Peyer's patch (tissue), 4 donors: ENCODE results near the gene DOK6. TPM values are rescaled to one million over a fixed set of nuclear protein-coding genes. Genes with fewer than 3 reads are reported as not detected.

Experiments
- DNase-seq, 3 donors: peaks; one replicate each; pipeline ENCODE4 v3.0.0-alpha.2; 2017 to 2019
- H3K27ac ChIP-seq, 4 donors: fragments of 200-600 bp; sonication (generic); one replicate each; pipeline ENCODE4 v1.5.1; 2016 to 2019
- H3K27me3 ChIP-seq, 2 donors: fragments of 200-600 bp; sonication (generic); one replicate each; pipeline ENCODE4 v1.5.1; 2019
- H3K36me3 ChIP-seq, 3 donors: fragments of 200-600 bp; sonication (generic); one replicate each; pipeline ENCODE4 v1.5.1; 2016 to 2019
- H3K4me1 ChIP-seq, 4 donors: fragments of 200-600 bp; sonication (generic); one replicate each; pipeline ENCODE4 v1.5.1; 2016 to 2019
- H3K4me3 ChIP-seq, 4 donors: fragments of 200-600 bp; sonication (generic); 1 replicate in 3 of 4; 2 replicates in 1 of 4; pipeline ENCODE4 v1.5.1; 2016 to 2019; ENCODE audit warnings: mild to moderate bottlenecking in 1 of 4
- H3K9me3 ChIP-seq, 4 donors: fragments of 200-600 bp; sonication (generic); one replicate each; pipeline ENCODE4 v1.5.1; 2016 to 2019; ENCODE audit warnings: mild to moderate bottlenecking in 1 of 4
- POLR2A ChIP-seq, 2 donors: fragments of 450-650 bp; IDR thresholded peaks; one replicate each; pipeline ENCODE4 v1.5.1; 2017; ENCODE audit warnings: antibody characterized with exemption in 2 of 2, mild to moderate bottlenecking in 2 of 2, moderate library complexity in 2 of 2
- total RNA-seq, 4 donors: library from RNA; depleted of rRNA; stranded (reverse); fragments of >200 nt; gene quantifications; one replicate each; pipeline ENCODE4 v1.1.0, GENCODE V29; 2016
- TF ChIP-seq, protein P1 (sequence below), 6 experiments: fragments of 450-650 bp in 4 of 6; fragments of 200-600 bp in 2 of 6; sonication (generic) in 1 of 6; IDR thresholded peaks; one replicate each; pipeline ENCODE4 v1.5.1; 2017 to 2019; ENCODE audit warnings: antibody characterized with exemption in 6 of 6, mild to moderate bottlenecking in 3 of 6, moderate library complexity in 1 of 6

Gene DOK6
- total RNA-seq, 4 donors from 2014 or later = 0.13 to 5.2 (median 0.50) TPM

DNA sequence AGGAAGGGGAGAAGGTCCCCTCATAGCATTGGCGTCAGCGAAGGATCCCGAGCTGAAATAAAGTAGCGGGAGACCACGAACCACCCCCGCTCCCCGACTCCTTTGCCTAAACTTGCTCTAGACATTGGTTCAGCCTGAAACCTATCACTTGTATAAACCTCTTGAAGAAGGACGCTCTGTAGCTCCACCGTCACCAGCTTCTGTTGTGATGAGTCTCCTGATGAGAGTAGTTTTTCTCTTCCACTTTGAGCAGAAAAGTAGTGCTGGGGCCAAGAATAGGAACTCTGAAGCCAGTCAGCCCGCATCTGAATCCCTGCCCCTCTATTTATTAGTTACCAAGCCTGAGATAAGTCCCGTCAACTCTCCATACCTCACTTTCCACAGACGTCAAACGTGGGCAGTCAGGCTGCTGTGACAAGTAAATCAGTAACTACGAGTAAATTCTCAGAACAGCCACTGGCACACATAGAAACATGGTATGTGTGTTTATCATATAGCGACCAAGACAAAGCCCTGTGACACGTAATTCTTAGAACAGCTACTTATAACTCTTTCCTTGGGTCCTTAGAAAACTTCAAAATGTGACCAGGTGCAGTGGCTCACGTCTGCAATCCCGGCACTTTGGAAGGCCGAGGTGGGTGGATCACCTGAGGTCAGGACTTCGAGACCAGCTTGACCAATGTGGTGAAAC lies 485.3 kb downstream of the DOK6 start:
- H3K36me3 ChIP-seq = no peaks in the 10 kb centered on the region
- H3K4me3 ChIP-seq = no peak overlapping the region
- H3K27me3 ChIP-seq = no peaks in the 10 kb centered on the region
- H3K9me3 ChIP-seq = no peaks in the 10 kb centered on the region
- H3K27ac ChIP-seq = no peak overlapping the region
- H3K4me1 ChIP-seq = no peaks in the 10 kb centered on the region
- DNase-seq = no peak
- no peak for TF ChIP-seq POLR2A (IDR thresholded peaks at IDR 0.05)
- TF ChIP-seq, protein P1, sequence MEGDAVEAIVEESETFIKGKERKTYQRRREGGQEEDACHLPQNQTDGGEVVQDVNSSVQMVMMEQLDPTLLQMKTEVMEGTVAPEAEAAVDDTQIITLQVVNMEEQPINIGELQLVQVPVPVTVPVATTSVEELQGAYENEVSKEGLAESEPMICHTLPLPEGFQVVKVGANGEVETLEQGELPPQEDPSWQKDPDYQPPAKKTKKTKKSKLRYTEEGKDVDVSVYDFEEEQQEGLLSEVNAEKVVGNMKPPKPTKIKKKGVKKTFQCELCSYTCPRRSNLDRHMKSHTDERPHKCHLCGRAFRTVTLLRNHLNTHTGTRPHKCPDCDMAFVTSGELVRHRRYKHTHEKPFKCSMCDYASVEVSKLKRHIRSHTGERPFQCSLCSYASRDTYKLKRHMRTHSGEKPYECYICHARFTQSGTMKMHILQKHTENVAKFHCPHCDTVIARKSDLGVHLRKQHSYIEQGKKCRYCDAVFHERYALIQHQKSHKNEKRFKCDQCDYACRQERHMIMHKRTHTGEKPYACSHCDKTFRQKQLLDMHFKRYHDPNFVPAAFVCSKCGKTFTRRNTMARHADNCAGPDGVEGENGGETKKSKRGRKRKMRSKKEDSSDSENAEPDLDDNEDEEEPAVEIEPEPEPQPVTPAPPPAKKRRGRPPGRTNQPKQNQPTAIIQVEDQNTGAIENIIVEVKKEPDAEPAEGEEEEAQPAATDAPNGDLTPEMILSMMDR (IDR thresholded peaks at IDR 0.05) = no peak

DNA sequence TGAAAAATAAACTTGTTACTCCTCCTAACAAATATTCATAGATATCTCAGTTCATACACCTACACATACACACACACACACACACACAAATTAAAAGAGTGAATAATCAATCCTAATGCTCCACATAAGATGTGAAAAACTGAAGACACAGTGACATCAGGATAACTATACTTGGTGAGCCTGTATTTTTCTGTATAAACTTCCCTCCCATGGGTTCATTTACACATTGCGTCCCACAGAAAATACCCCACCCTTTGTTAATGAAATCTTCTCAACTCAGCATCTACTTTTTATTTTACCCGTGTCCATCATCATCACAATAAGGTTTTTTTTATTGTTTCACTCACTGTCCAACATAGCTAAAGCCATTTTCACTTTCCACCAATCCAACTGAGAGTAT lies 486.6 kb downstream of the DOK6 start:
- Histone ChIP-seq H3K4me1 (no peaks in the 10 kb centered on the region), H3K27ac (no peak overlapping the region), H3K9me3 (no peaks in the 10 kb centered on the region), H3K4me3 (no peak overlapping the region), H3K27me3 (no peaks in the 10 kb centered on the region), H3K36me3 (no peaks in the 10 kb centered on the region)
- no peak for TF ChIP-seq POLR2A (IDR thresholded peaks at IDR 0.05)
- TF ChIP-seq, protein P1 (IDR thresholded peaks at IDR 0.05) = no peak
- DNase-seq = no peak

DNA sequence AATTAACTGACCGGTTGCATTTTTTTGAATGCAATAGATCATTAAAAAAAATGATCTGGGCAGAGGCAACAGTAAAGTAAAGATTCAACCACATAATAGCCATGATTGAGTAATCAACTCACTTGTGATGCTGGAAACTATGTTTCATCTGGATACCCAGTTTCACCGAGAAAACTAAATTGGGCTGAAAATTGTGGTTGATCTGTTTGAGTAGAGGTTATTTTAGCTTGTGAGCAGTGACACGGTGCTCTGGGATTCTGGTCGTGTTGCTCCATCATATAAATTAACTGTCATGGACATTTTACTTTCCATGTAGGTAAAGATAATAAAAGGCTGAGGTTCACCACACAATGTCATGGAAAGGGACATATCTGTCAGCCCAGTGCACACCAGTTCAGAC lies 488.3 kb downstream of the DOK6 start:
- Histone ChIP-seq H3K27ac (no peak overlapping the region), H3K9me3 (no peaks in the 10 kb centered on the region), H3K36me3 (no peaks in the 10 kb centered on the region), H3K27me3 (no peaks in the 10 kb centered on the region), H3K4me3 (no peak overlapping the region), H3K4me1 (no peaks in the 10 kb centered on the region)
- TF ChIP-seq, protein P1 (IDR thresholded peaks at IDR 0.05) = no peak
- DNase-seq = no peak

DNA sequence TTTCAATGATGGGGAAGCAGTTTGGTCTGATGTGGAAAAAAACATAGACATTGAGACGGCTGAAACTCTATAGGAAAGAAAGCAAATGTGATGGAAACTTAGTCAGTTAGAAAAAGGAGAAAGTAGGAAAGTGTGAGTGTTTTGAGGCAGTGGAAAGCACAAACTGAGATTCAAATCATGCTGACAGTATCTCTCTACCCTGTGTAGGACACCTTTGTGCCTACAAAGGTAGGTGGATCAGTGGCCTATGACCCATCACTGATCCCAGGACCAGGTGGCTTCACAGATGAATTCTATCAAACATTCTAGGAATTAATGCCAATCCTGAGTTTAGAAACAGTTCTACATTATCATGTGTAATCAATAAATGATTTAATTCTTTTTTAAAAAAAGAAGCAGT lies 489.9 kb downstream of the DOK6 start:
- no peaks in the 10 kb centered on the region for H3K4me1 ChIP-seq
- no peaks in the 10 kb centered on the region for H3K27me3 ChIP-seq
- TF ChIP-seq, protein P1 (IDR thresholded peaks at IDR 0.05) = no peak
- no peak for TF ChIP-seq POLR2A (IDR thresholded peaks at IDR 0.05)
- H3K27ac ChIP-seq = no peak overlapping the region
- H3K4me3 ChIP-seq = no peak overlapping the region
- no peak for DNase-seq
- no peaks in the 10 kb centered on the region for H3K36me3 ChIP-seq
- H3K9me3 ChIP-seq = no peaks in the 10 kb centered on the region

DNA sequence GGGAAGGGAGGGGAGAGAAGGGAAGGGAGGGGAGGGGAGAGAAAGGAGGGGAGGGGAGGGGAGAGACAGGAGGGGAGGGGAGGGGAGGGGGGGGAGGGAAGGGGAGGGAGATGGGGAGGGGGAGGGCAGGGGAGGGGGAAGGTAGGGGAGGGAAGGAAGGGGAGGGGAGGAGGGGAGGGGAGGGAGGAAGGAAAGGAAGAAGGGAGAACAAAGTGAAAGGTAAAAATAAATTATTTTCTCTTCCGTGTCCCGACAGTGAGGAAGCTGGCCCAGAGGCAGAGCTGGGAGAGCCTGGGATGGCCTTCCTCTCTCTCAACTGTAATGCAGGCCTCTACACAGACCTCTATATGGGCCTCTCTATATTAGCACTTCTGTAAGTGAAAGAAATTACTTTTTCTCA lies 493.8 kb downstream of the DOK6 start:
- no peaks in the 10 kb centered on the region for H3K27me3 ChIP-seq
- TF ChIP-seq, protein P1 (IDR thresholded peaks at IDR 0.05) = no peak
- no peak for TF ChIP-seq POLR2A (IDR thresholded peaks at IDR 0.05)
- DNase-seq = no peak
- H3K36me3 ChIP-seq = no peaks in the 10 kb centered on the region
- H3K27ac ChIP-seq = no peak overlapping the region
- no peaks in the 10 kb centered on the region for H3K4me1 ChIP-seq
- no peaks in the 10 kb centered on the region for H3K9me3 ChIP-seq
- no peak overlapping the region for H3K4me3 ChIP-seq
